Measurements from ENCODE around the gene SAMM50. TPM values are rescaled to one million over a fixed set of nuclear protein-coding genes. Genes with fewer than 3 reads are reported as not detected.
"Not testable (repeated sequence)": the region's sequence is repeated elsewhere in the genome, so short reads cannot be mapped to it uniquely, and the experiment has no call there.

The SAMM50 gene
- total RNA-seq, 5 donors from 2014 or later (not counting 1 experiment from before 2014, with no cell fraction given): 27.1 to 40.4 (median 33.2) TPM

- DNase-seq: no peak
- CTCF ChIA-PET: no interaction called here
- WGBS (ENCODE audit: insufficient coverage): 100% methylated on average over 1 of the region's 7 CpGs
Observed at GRCh38 chr22:44012591-44012990, 57.3 kb downstream of the SAMM50 start.

GRCh38 chr22:44014241-44014640 lies 59.0 kb downstream of the SAMM50 start:
- ChIA-PET CTCF (no interaction called here), POLR2A (no interaction called here)
- Histone ChIP-seq H3K9me3 (no peaks in the 10 kb centered on the region), H3K36me3 (ENCODE audit: control insufficient read depth in 2 of 2, extremely low read depth in 1 of 2, insufficient read depth in 1 of 2, low read length in 1 of 2) (no peaks in the 10 kb centered on the region), H3K27ac (ENCODE audit: low read length) (no peak overlapping the region), H3K27me3 (replicated peaks in 1 of 2; ENCODE audit: control insufficient read depth in 2 of 2, extremely low read depth in 1 of 2, insufficient read depth in 2 of 2, low read length in 1 of 2) (no peaks in the 10 kb centered on the region), H3K4me1 (ENCODE audit: control insufficient read depth in 1 of 2, extremely low read depth in 1 of 2, insufficient read depth in 2 of 2, low read length in 2 of 2) (no peaks in the 10 kb centered on the region), H3K4me3 (ENCODE audit: control insufficient read depth in 1 of 2, extremely low read depth in 1 of 2, low read length in 1 of 2) (no peak overlapping the region)
- Mint-ChIP-seq H3K36me3 (peaks cover 3% of the 10 kb centered on the region), H3K4me1 (no peaks in the 10 kb centered on the region), H3K27ac (no peak overlapping the region), H3K4me3 (no peak overlapping the region), H3K27me3 (no peaks in the 10 kb centered on the region), H3K9me3 (no peaks in the 10 kb centered on the region)
- ATAC-seq (replicated peaks in 1 of 4) (no peak), DNase-seq (no peak)
- no CpG with 5 or more reads among the region's 2 CpGs for WGBS (ENCODE audit: insufficient coverage)

More at GRCh38 chr22:44012591-44012990, 57.3 kb downstream of the SAMM50 start:
- no peaks in the 10 kb centered on the region for H3K27me3 ChIP-seq (replicated peaks in 1 of 2; ENCODE audit: control insufficient read depth in 2 of 2, extremely low read depth in 1 of 2, insufficient read depth in 2 of 2, low read length in 1 of 2)
- no peaks in the 10 kb centered on the region for H3K4me1 ChIP-seq (ENCODE audit: control insufficient read depth in 1 of 2, extremely low read depth in 1 of 2, insufficient read depth in 2 of 2, low read length in 2 of 2)
- Mint-ChIP-seq H3K36me3 (peaks cover 5% of the 10 kb centered on the region), H3K27ac (no peak overlapping the region), H3K4me1 (no peaks in the 10 kb centered on the region), H3K27me3 (no peaks in the 10 kb centered on the region), H3K4me3 (no peak overlapping the region), H3K9me3 (no peaks in the 10 kb centered on the region)
- no peak overlapping the region for H3K4me3 ChIP-seq (ENCODE audit: control insufficient read depth in 1 of 2, extremely low read depth in 1 of 2, low read length in 1 of 2)
- ATAC-seq (replicated peaks in 1 of 4): no peak
- H3K36me3 ChIP-seq (ENCODE audit: control insufficient read depth in 2 of 2, extremely low read depth in 1 of 2, insufficient read depth in 1 of 2, low read length in 1 of 2): no peaks in the 10 kb centered on the region
- H3K9me3 ChIP-seq: no peaks in the 10 kb centered on the region
- POLR2A ChIA-PET: no interaction called here
- H3K27ac ChIP-seq (ENCODE audit: low read length): no peak overlapping the region

- H3K27ac Mint-ChIP-seq: not testable (repeated sequence)
- no CpG with 5 or more reads among the region's 3 CpGs for WGBS (ENCODE audit: insufficient coverage)
Observed at GRCh38 chr22:44016586-44016985, 61.3 kb downstream of the SAMM50 start.

GRCh38 chr22:44018594-44018993 lies 63.4 kb downstream of the SAMM50 start:
- WGBS (ENCODE audit: insufficient coverage): 100% methylated on average over 4 of the region's 9 CpGs
- Mint-ChIP-seq H3K4me1 (peaks cover 0 to under 1% (median 0%) of the 10 kb centered on the region in 3 donors), H3K36me3 (no peaks in the 10 kb centered on the region), H3K27me3 (peaks cover 0 to 2% of the 10 kb centered on the region in 2 donors), H3K4me3 (no peak overlapping the region), H3K9me3 (no peaks in the 10 kb centered on the region), H3K27ac (no peak overlapping the region)
- ATAC-seq (replicated peaks in 1 of 4): no peak
- ChIA-PET POLR2A (no interaction called here), CTCF (no interaction called here)
- H3K4me1 ChIP-seq (ENCODE audit: control insufficient read depth in 1 of 2, extremely low read depth in 1 of 2, insufficient read depth in 2 of 2, low read length in 2 of 2): peaks cover 0 to 2% of the 10 kb centered on the region in 2 experiments
- H3K36me3 ChIP-seq (ENCODE audit: control insufficient read depth in 2 of 2, extremely low read depth in 1 of 2, insufficient read depth in 1 of 2, low read length in 1 of 2): no peaks in the 10 kb centered on the region
- H3K27ac ChIP-seq (ENCODE audit: low read length): no peak overlapping the region
- no peak for DNase-seq
- H3K27me3 ChIP-seq (replicated peaks in 1 of 2; ENCODE audit: control insufficient read depth in 2 of 2, extremely low read depth in 1 of 2, insufficient read depth in 2 of 2, low read length in 1 of 2): no peaks in the 10 kb centered on the region
- no peaks in the 10 kb centered on the region for H3K9me3 ChIP-seq
- no peak overlapping the region for H3K4me3 ChIP-seq (ENCODE audit: control insufficient read depth in 1 of 2, extremely low read depth in 1 of 2, low read length in 1 of 2)

More at GRCh38 chr22:44016586-44016985, 61.3 kb downstream of the SAMM50 start:
- H3K9me3 Mint-ChIP-seq; DNase-seq; H3K27me3 Mint-ChIP-seq; H3K36me3 ChIP-seq (ENCODE audit: control insufficient read depth in 2 of 2, extremely low read depth in 1 of 2, insufficient read depth in 1 of 2, low read length in 1 of 2); CTCF ChIA-PET; ATAC-seq (replicated peaks in 1 of 4); H3K4me3 ChIP-seq (ENCODE audit: control insufficient read depth in 1 of 2, extremely low read depth in 1 of 2, low read length in 1 of 2); H3K27me3 ChIP-seq (replicated peaks in 1 of 2; ENCODE audit: control insufficient read depth in 2 of 2, extremely low read depth in 1 of 2, insufficient read depth in 2 of 2, low read length in 1 of 2); H3K4me1 Mint-ChIP-seq; H3K4me3 Mint-ChIP-seq; H3K9me3 ChIP-seq; H3K4me1 ChIP-seq (ENCODE audit: control insufficient read depth in 1 of 2, extremely low read depth in 1 of 2, insufficient read depth in 2 of 2, low read length in 2 of 2); H3K36me3 Mint-ChIP-seq; POLR2A ChIA-PET; H3K27ac ChIP-seq (ENCODE audit: low read length): not testable (repeated sequence)

- no peak for DNase-seq
- POLR2A ChIA-PET: no interaction called here
- Mint-ChIP-seq H3K27ac (no peak overlapping the region), H3K36me3 (no peaks in the 10 kb centered on the region), H3K27me3 (peaks cover 3 to 5% of the 10 kb centered on the region in 2 donors), H3K4me1 (peaks cover 0 to 3% (median 3%) of the 10 kb centered on the region in 3 donors), H3K9me3 (no peaks in the 10 kb centered on the region), H3K4me3 (no peak overlapping the region)
- H3K4me3 ChIP-seq (ENCODE audit: control insufficient read depth in 1 of 2, extremely low read depth in 1 of 2, low read length in 1 of 2): no peak overlapping the region
- peaks cover 0 to 5% of the 10 kb centered on the region in 2 experiments for H3K4me1 ChIP-seq (ENCODE audit: control insufficient read depth in 1 of 2, extremely low read depth in 1 of 2, insufficient read depth in 2 of 2, low read length in 2 of 2)
- WGBS (ENCODE audit: insufficient coverage): 100% methylated on average over 7 of the region's 10 CpGs
- H3K27me3 ChIP-seq (replicated peaks in 1 of 2; ENCODE audit: control insufficient read depth in 2 of 2, extremely low read depth in 1 of 2, insufficient read depth in 2 of 2, low read length in 1 of 2): no peaks in the 10 kb centered on the region
- no peaks in the 10 kb centered on the region for H3K9me3 ChIP-seq
- no peak for ATAC-seq (replicated peaks in 1 of 4)
- H3K36me3 ChIP-seq (ENCODE audit: control insufficient read depth in 2 of 2, extremely low read depth in 1 of 2, insufficient read depth in 1 of 2, low read length in 1 of 2): no peaks in the 10 kb centered on the region
- CTCF ChIA-PET: no interaction called here
- no peak overlapping the region for H3K27ac ChIP-seq (ENCODE audit: low read length)
Observed at GRCh38 chr22:44019416-44019815, 64.2 kb downstream of the SAMM50 start.

GRCh38 chr22:44019846-44020245 lies 64.6 kb downstream of the SAMM50 start:
- Mint-ChIP-seq H3K36me3 (no peaks in the 10 kb centered on the region), H3K9me3 (no peaks in the 10 kb centered on the region), H3K4me1 (peaks cover 0 to 3% (median 3%) of the 10 kb centered on the region in 3 donors), H3K27me3 (peaks cover 3 to 5% of the 10 kb centered on the region in 2 donors), H3K4me3 (no peak overlapping the region), H3K27ac (no peak overlapping the region)
- 97% methylated on average over 5 of the region's 5 CpGs for WGBS (ENCODE audit: insufficient coverage)
- Histone ChIP-seq H3K4me1 (ENCODE audit: control insufficient read depth in 1 of 2, extremely low read depth in 1 of 2, insufficient read depth in 2 of 2, low read length in 2 of 2) (peaks cover 0 to 9% of the 10 kb centered on the region in 2 experiments), H3K36me3 (ENCODE audit: control insufficient read depth in 2 of 2, extremely low read depth in 1 of 2, insufficient read depth in 1 of 2, low read length in 1 of 2) (no peaks in the 10 kb centered on the region), H3K27me3 (replicated peaks in 1 of 2; ENCODE audit: control insufficient read depth in 2 of 2, extremely low read depth in 1 of 2, insufficient read depth in 2 of 2, low read length in 1 of 2) (peaks cover 0 to 3% of the 10 kb centered on the region in 2 experiments), H3K9me3 (no peaks in the 10 kb centered on the region), H3K27ac (ENCODE audit: low read length) (no peak overlapping the region), H3K4me3 (ENCODE audit: control insufficient read depth in 1 of 2, extremely low read depth in 1 of 2, low read length in 1 of 2) (no peak overlapping the region)
- ChIA-PET POLR2A (no interaction called here), CTCF (no interaction called here)
- DNase-seq: no peak
- ATAC-seq (replicated peaks in 1 of 4): no peak

- ChIA-PET CTCF (no interaction called here), POLR2A (no interaction called here)
- H3K4me1 Mint-ChIP-seq: peaks cover 11 to 13% (median 13%) of the 10 kb centered on the region in 3 donors
- Histone ChIP-seq H3K9me3 (no peaks in the 10 kb centered on the region), H3K27ac (ENCODE audit: low read length) (no peak overlapping the region), H3K4me1 (ENCODE audit: control insufficient read depth in 1 of 2, extremely low read depth in 1 of 2, insufficient read depth in 2 of 2, low read length in 2 of 2) (peaks cover 0 to 20% of the 10 kb centered on the region in 2 experiments), H3K36me3 (ENCODE audit: control insufficient read depth in 2 of 2, extremely low read depth in 1 of 2, insufficient read depth in 1 of 2, low read length in 1 of 2) (no peaks in the 10 kb centered on the region), H3K4me3 (ENCODE audit: control insufficient read depth in 1 of 2, extremely low read depth in 1 of 2, low read length in 1 of 2) (no peak overlapping the region), H3K27me3 (replicated peaks in 1 of 2; ENCODE audit: control insufficient read depth in 2 of 2, extremely low read depth in 1 of 2, insufficient read depth in 2 of 2, low read length in 1 of 2) (peaks cover 0 to 9% of the 10 kb centered on the region in 2 experiments)
- peaks cover 3 to 17% of the 10 kb centered on the region in 2 donors for H3K27me3 Mint-ChIP-seq
- no peak for DNase-seq
- no peak overlapping the region for H3K27ac Mint-ChIP-seq
- WGBS (ENCODE audit: insufficient coverage): 93% methylated on average over 4 of the region's 8 CpGs
- no peaks in the 10 kb centered on the region for H3K36me3 Mint-ChIP-seq
- no peak for ATAC-seq (replicated peaks in 1 of 4)
- no peak overlapping the region for H3K4me3 Mint-ChIP-seq
- H3K9me3 Mint-ChIP-seq: no peaks in the 10 kb centered on the region
Observed at GRCh38 chr22:44020981-44021380, 65.7 kb downstream of the SAMM50 start.
